ENCODE data around the gene AKR1C4.
"Not testable (repeated sequence)": the region's sequence is repeated elsewhere in the genome, so short reads cannot be mapped to it uniquely, and the experiment has no call there.

The AKR1C4 gene

DNA sequence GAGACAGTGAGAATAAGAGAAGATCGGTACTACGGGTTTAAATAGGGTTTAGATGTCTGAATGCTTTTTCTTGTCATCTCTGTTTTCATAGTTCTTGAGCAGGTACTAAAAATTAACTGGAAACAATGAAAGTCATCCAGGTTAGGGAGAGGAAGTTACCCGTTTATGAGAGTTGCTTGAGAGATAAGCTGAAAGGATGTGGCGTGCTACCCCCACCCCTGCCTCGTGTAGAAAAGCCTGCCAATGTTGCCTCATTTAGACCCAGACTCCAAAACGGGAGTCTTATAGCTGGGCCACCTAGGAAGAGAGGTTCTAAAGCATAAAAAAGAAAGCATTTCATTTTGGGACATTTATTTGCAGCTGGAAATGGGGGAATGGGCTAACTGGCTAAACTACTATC is 10.2 kb downstream of the AKR1C4 start:
- DNase-seq (ENCODE audit: low spot score), result no peak

DNA sequence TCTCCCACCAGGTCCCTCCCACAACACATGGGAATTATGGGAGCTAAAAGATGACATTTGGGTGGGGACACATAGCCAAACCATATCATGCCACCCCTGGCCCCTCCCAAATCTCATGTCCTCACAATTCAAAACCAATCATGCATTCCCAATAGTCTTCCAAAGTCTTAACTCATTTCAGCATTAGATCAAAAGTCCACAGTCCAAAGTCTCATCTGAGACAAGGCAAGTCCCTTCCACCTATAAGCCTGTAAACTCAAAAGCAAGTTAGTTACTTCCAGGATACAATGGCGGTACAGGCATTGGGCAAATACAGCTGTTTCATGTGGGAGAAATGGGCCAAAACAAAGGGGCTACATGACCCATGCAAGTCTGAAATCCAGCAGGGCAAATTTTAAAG is 13.1 kb downstream of the AKR1C4 start:
- not testable (repeated sequence) for DNase-seq (ENCODE audit: low spot score)

GRCh38 chr10:5210261-5210660 is 13.6 kb downstream of the AKR1C4 start:
- not testable (repeated sequence) for DNase-seq (ENCODE audit: low spot score)

DNA sequence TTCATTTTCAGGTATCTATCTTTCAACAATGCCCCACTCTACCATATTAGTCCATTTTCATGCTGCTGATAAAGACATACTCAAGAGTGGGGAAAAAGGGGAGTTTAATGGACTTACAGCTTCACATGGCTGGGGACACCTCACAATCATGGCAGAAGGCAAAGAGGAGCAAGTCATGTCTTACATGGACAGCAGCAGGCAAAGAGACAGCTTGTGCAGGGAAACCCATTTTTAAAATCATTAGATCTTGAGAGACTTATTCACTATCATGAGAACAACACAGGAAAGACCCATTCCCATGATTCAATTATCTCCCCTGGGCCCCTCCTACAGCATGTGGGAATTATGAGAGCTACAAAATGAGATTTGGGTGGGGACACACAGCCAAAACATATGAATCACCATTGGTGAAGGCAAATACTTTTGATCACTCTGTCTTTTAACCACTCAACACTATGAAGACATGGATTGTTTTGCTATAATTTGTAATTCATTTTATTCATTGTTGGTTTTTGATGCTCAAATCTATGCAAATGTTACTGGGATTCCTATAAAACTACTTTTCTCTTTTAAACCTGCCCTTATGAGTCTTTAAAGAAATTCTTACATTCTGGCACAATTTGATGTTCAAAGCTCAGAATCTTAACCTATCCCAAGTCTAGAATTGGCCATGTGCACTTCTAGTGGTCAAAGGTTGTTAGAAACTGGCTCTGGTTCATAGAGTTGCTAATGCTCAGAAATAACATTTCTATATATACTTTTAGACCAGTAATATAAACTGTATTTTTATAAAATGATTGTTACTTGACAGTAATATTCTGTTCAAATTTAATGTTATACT is 15.3 kb downstream of the AKR1C4 start:
- DNase-seq (ENCODE audit: low spot score), result no peak

GRCh38 chr10:5216801-5217200 is 20.2 kb downstream of the AKR1C4 start:
- DNase-seq (ENCODE audit: low spot score), result no peak

- no peak for DNase-seq (ENCODE audit: low spot score)
These were observed 22.6 kb downstream of the AKR1C4 start for GRCh38 chr10:5219262-5219661.

DNA sequence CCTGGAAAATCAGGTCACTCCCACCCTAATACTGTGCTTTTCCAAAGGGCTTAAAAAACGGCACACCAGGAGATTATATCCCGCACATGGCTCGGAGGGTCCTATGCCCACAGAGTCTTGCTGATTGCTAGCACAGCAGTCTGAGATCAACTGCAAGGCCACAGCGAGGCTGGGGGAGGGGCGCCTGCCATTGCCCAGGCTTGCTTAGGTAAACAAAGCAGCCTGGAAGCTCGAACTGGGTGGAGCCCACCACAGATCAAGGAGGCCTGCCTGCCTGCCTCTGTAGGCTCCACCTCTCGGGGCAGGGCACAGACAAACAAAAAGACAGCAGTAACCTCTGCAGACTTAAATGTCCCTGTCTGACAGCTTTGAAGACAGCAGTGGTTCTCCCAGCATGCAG is 26.3 kb downstream of the AKR1C4 start:
- DNase-seq (ENCODE audit: low spot score), result not testable (repeated sequence)

- no peak for DNase-seq (ENCODE audit: low spot score)
These were observed 32.4 kb downstream of the AKR1C4 start for GRCh38 chr10:5229019-5229418.

DNA sequence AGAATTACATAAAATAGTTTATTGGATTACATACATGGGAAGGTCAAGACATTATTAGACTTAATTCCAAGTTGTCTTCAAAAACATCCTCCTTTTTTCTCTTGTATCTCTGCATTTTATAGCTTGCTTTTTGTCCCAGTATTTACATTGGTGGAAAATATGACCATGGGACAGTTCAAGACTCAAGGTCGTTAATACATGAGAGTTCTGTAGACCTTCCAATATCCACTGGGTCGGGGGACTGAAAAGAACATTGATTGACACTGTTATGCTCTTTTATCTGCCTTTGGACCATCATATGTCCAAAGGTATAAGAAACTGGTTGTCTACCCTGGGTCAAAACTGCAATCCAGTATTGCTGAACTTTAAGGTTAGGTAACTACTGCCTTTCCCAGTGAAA is 36.7 kb downstream of the AKR1C4 start:
- no peak for DNase-seq (ENCODE audit: low spot score)

DNA sequence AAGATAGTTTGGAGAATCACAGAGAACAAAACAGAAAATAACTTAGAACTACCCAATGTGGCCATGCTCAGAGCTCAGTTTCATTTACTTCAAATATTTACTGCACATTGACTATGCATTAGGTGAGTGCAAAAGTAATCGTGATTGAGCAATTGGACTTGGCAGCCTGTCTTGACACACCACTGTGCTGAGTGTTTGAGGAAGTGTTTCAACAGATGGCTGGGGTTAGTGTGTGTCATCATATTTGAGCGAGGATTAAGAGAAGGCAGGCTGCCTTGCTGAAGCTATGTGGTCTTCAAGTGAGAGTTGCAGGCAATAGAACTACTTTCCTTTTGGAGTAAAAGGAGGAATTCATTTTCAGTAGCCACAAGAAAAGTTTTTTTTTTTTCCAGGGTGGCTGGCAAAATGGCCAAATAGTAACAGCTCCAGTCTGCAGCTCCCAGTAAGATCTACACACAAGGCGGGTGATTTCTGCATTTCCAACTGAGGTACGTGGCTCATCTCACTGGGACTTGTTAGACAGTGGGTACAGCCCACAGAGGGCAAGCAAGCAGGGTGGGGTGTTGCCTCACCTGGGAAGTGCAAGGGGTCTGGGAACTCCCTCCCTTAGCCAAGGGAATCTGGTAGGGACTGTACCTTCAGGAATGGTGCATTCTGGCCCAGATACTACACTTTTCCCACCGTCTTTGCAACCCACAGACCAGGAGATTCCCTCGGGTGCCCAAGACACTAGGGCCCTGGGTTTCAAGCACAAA is 37.6 kb downstream of the AKR1C4 start:
- DNase-seq (ENCODE audit: low spot score), result peak; percentile 15

GRCh38 chr10:5237541-5237940 is 40.9 kb downstream of the AKR1C4 start:
- DNase-seq (ENCODE audit: low spot score), result not testable (repeated sequence)

DNA sequence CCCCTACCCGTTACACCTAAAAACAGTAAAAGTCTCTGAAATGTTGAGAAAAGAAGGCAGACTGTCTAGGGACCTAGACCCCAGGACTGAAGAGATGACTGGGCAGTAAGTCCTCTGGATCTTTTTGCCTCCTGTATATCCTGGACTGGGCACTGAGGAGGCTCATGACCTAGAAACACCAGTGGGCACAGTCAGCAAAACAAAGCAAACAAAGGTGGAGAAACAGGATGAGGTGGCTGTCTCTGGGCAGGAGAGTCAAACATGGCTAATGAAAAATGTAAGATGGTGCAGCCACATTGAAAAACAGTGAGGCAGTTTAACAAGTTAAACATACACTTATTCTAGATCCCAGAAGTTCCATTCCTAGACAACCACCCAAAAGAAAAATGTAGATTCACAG is 45.9 kb downstream of the AKR1C4 start:
- DNase-seq (ENCODE audit: low spot score), result no peak

GRCh38 chr10:5243521-5243987 is 46.9 kb downstream of the AKR1C4 start:
- DNase-seq (ENCODE audit: low spot score), result no peak

DNA sequence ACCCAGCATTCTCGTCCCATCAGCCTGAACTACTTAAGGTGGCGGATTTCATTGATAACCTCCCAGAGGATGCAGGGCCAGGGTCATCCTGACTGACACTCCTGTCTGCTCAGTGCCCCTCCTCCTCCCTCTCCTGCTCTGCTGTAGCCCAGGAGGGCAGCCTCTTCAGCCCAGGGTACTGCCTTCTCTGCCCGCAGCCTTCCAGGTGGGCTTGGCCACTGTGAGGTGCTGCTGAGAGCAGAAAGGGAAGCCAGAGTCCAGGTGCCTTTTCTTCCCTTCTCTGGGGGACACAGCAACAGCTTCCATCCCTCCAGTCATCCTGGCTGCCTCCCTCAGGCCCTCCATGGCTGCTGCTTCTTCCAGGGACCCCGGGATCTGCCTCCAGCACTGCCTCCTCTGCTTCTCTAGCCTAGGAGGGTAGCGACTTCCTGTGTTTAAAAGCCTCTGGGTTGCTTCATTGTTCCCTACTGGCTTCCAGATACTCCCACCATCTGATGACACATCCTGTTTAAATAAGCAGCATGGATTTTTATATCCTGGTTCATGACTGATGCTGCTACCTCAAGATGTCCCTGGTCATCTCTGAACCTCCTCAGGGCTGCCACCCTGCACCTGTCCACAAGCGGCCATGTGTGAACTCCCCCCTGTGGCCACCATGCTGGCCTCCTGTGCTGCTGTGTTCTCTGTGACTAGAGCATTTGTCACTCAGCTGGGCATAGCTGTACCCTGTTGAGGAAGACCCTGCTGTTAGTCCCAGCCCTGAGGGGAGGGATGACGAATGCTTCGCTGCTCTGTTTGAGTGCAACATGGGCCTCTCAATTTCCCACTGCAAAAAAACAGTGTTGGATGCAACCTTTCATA is 55.8 kb downstream of the AKR1C4 start:
- DNase-seq (ENCODE audit: low spot score), result no peak

- no peak for DNase-seq (ENCODE audit: low spot score)
These were observed 57.9 kb downstream of the AKR1C4 start for GRCh38 chr10:5254488-5254887.

DNA sequence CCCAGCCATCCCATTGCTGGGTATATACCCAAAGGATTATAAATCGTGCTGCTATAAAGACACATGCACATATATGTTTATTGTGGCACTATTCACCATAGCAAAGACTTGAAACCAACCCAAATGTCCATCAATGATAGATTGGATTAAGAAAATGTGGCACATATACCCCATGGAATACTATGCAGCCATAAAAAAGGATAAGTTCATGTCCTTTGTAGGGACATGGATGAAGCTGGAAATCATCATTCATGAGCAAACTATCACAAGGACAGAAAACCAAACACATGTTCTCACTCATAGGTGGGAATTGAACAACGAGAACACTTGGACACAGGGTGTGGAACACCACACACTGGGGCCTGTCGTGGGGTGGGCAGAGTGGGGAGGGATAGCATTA is 61.1 kb downstream of the AKR1C4 start:
- not testable (repeated sequence) for DNase-seq (ENCODE audit: low spot score)

- DNase-seq (ENCODE audit: low spot score), result no peak
These were observed 62.7 kb downstream of the AKR1C4 start for GRCh38 chr10:5259132-5259951.

DNA sequence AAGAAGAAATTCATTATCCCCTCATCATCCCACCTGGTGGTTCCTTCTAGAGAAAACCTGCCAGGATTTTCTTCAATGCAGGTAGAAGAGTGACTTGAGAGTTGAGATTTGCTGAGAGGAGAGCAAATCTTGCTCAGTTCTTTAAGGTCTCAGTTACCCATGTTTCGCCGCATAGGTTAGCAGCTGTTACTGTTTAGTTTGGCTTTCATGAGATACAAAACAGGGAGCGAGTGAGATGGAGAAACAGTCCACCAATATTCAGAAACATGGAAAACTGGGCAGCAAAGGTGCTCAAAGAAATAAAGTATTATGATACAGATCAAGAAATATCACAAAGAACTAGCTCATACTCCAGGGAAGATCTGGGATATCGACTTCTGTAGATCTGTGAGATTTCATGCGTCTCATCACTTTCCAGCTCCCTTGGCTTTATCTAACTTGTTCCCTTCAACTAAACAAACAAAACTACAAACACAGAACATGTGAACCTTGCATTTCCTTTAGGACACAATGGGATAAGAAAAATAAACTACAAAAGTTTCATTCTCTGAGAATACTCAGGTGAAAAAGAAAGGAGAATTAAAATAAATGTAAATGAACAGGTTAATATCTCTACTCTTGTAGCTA is 63.4 kb downstream of the AKR1C4 start:
- DNase-seq (ENCODE audit: low spot score), result no peak

DNA sequence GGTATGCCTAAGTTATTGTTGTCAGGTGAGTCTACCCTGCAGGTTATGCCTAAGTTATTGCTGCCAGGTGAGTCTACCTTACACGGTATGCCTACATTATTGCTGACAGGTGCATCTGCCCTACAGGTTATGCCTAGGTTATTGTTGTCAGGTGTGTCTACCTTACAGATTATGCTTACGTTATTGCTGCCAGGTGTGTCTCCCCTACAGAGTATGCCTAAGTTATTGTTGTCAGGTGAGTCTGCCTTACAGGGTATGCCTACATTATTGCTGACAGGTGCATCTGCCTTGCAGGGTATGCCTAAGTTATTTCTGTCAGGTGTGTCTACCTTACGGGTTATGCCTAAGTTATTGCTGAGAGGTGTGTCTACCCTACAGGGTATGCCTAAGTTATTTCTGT is 64.2 kb downstream of the AKR1C4 start:
- DNase-seq (ENCODE audit: low spot score), result no peak

DNA sequence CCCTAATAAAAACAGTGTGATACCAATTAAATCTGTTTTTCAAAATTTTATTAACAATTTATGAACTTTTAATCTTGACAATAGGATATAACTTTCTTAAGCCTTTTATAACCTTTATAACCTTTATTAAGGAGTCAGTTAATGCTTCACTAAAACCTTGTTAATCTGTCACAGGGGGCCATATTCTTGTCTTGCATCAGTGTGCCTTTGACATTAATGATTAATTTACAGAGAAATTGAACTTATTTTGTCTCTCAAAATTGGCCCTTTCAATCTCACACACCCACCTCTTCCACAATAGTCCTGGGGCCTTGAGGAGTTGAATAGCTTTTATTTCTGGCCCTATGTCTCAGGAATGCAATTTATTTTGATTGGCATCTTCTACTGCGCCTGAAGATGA is 68.5 kb downstream of the AKR1C4 start:
- no peak for DNase-seq (ENCODE audit: low spot score)

DNA sequence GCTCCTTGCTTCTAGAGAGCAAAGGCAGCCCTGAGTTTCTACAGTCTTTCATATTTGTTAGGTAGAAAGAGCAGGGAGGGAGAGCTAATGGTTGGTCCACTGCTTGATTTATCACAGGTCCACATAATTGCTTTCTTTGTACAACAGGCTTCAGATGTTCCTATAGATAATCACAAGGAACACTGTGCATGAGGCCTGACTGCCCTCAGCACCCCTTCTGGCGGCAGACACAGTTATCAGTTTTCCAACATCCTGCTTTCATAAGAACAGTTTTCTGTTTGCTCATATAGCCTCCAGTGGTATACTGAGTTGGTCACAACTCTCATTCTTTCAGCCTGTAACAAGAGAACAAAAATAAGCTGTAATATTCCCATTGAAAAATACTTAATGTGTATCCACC is 69.7 kb downstream of the AKR1C4 start:
- DNase-seq (ENCODE audit: low spot score), result no peak
